ENCODE data around the gene PCLO. TPM values are rescaled to one million over a fixed set of nuclear protein-coding genes. Genes with fewer than 3 reads are reported as not detected.
"Not testable (repeated sequence)": the region's sequence is repeated elsewhere in the genome, so short reads cannot be mapped to it uniquely, and the experiment has no call there.

The PCLO gene
- total RNA-seq, 1 donor from 2014 or later = 4.4 TPM

DNA sequence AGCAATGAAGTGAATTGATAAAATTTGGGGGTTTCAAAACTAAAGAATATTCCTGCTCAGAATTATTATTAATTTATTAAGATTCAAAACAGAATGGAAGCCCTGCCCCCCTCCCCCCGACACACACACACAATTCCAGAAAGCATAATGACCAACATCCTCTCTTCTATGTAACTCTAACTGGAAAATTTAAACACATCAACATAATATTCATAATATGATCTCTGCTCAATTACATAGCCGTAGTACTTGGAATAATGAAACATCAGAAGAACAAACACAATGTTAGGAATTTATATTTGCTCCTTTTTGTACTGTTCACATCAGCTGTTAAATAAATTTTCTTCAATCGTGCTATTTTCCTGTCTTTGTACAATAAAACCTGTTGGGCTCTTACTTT lies 20.8 kb downstream of the PCLO start:
- ATAC-seq = no peak

DNA sequence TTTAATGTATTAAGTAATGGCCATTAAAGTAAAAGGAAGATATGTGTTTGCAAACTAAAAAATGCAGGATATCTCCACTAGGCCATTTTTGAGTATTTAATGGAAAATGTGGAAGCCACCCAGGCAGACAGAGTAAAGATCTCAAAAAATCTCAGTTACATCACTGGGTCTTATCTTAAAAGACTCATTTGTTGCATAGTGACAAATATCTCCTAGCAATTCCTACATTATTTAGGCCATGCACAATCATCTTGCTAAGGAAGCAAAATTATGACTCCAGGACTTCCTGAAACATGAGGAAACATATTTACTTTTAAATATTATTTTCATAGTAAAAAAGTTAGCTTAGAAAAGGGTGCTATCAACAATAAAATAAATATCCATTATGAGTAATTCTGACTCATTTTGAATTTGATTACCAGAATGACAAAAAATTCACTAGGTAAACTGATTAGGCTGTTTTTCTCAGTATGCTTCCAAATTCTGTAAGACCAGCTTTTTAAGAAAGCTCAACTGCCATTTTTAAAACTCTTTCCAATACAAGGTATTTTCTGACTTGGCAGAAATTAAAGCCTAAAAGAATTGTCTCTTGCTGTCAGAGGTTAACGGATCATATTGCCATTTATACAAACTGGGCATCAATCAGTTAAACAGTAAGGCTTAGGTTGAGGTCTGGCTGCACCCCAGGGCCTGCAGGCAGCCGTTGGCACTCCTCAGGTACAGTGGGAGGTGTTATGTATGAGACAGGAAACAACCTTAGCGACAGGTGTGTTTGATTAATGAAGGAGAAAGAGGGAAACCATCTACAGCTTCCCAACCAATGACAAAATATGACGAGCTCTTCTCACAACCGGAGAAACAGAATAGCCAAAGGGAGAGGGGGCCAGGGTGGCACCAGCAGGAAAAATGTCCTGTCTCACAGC lies 31.8 kb downstream of the PCLO start:
- ATAC-seq = no peak

DNA sequence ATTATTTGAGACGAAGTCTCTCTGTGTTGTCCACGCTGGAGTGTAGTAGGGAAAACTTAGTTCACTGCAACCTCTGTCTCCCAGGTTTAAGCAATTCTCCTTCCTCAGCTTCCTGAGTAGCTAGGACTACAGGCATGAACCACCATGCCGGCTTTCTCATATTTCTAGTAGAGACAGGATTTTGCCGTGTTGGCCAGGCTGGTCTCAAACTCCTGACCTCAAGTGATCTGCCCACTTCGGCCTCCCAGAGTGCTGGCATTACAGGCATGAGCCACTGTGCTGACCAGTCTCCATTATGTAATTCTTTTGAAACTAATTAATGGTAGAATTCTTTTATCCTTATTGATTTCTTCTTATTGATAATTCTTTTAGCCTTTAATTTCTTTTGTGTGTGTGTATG lies 32.5 kb downstream of the PCLO start:
- ATAC-seq = no peak

DNA sequence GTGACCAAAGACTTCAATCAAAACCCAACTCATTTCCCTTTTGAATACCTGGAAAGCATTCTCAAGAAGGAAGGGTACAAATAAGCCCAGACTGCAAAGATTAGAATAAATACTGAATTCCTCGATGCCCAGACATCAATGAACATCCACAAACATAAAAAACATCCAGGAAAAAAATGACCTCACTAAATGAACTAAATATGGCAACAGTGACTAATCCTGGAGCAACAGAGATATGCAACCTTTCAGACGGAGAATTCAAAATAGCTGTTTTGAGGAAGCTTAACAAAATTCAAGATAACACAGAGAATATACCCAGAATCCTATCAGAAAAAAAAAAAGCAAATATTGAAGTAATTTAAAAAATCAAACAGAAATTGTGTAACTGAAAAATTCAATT lies 43.2 kb downstream of the PCLO start:
- no peak for ATAC-seq

DNA sequence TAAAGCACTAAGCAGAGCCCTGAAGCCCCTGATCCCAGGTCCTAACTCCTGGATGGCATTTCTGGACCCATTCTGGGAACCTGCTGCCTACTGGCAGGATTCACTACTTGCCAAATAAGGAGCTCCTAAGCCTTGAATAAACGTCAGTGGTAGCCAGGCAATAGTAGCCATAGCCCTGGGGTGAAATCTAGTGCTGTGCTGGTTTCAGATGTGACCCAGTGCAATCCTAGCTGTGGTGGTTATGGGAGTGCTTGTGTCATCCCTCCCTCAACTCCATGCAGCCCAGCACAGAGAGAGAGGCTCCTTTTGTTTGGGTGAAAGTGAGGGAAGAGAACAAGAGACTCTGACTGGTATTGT lies 43.7 kb downstream of the PCLO start:
- no peak for ATAC-seq

DNA sequence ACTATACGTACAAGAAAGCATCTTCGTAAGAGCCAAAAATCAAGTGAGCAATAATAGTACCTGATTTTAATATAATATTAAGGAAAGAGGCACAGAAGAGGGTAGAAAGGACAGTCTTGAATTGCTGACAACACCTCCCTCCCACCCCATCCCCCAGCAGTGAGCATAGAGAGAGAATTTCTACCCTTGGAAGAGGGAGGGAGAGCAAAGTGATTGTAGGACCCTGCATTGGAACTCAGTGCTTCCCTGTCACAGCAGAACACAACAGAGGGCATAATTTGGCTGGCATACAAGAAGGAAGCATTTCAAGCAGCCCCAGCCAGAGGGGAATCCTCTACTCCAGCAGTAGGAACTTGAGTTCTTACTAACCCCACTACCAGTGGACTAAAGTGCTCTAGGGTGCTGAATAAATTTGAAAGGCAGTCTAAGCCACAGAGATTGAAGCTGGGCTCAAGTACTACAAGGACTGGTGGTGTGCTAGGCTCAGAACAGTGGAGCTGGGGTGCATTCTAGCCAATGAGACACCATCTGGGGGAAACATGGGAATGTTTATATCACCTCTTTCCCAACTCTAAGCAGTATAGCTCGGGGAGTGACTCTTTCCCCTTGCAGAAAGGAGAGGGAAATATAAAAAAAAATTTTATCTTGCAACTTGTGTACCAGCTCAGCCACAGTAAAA lies 44.2 kb downstream of the PCLO start:
- ATAC-seq = no peak

DNA sequence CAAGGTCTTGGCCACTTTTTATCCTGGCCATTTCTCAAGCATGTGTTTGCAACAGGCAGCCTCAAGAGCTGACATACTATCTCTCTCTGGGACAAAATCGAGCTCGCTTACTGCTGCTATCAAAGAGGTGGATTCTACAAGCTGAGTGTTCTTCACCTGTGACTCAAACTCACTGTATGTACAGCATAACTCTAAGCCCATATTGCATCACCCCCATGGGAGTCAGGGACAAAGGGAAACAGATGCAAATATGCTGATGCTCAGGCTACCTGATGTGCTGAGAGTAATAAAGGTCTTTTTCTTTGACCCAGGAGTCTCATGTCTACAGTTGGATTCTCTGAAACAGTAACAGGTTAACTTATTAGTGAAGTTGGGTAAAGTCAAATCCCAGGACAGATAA lies 45.2 kb downstream of the PCLO start:
- no peak for ATAC-seq

DNA sequence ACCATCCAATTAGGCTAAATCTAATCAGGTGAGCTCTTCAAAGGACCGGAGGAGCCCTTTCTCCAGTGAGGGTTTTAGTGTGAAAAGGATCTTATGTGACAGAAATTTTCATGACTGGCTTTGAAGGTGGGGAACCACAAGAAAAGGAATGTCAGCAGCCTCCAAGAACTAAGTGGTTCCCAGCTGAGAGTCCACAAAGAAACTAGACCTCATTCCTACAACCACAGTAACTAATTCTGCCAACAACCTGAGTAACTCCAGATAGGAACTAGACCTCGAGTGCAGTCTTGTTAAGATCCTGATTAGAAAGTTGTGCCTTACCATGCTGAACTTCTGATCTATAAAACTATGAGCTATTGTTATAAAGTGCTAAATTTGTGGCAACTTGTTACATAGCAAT lies 51.3 kb downstream of the PCLO start:
- ATAC-seq = no peak

DNA sequence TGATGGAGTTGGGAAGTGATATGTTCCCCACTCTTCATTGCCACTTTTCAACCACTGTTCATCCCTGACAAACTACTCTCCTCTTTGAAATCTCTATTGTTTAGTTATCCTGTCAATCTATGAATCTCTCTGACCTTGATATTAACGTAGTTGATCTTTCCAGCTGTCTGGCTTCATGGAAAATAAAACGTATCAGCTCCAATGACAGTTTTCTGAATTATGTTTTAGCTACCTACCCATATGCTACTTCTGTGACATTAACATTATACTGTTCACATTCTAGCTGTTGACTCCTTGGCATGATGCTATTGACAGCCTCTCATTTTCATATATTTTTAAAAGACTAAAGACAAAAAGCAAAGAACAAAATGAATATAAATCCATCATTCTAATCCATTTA lies 53.3 kb downstream of the PCLO start:
- ATAC-seq = no peak

DNA sequence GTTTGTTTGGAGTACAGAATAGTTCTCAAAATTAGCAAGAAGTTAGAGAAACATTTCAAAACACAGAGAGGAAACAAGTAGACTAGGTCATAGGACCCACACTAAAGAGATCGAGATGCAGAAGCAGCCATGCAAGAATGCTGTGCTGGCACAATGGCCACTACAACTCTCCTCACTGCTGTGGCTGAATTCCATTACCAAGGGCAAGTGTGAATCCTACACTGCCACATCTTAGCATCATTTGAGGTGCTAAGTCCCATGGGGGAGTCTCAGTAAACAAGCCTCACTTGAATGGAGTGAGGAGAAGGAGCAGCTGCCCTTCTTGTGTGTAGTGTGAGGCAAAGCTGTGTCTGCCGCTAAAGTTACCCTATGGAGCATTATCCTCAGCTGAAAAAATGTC lies 56.7 kb downstream of the PCLO start:
- no peak for ATAC-seq

DNA sequence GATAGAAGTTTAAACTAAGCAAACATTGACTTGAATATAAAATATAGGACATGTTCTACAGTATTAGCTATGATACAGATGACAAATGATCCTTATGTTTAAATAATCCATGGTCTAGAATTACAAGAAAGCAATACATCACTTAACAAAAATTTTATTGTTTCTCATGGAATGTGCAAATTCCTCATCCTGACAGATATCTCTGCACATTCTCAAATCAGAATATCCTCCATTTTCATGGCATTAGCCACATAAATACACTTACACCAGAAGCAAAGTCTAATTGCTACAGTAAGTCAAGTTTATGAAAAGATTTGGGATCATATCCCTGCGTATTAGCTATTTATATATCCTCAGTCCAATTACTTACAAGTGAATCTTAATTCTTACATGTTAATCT lies 57.6 kb downstream of the PCLO start:
- ATAC-seq = no peak

DNA sequence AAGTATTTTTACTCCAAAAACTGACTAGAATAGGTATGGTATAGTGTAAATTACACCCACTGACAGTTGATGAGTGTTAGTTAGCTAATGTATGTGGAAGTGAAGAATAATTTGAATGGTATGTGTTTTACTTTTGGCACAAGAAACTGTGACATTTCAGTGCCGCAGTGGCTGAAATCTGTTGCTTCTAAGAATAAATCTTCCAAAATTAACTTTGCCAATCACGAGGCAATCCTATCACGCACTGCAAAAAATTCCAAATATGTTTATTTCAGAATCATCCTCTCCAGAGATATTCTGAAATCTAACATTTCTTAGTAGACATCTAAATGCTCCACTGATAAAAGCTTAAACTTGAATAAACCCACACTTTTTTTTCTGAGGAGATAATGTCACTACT lies 61.2 kb downstream of the PCLO start:
- ATAC-seq = no peak

DNA sequence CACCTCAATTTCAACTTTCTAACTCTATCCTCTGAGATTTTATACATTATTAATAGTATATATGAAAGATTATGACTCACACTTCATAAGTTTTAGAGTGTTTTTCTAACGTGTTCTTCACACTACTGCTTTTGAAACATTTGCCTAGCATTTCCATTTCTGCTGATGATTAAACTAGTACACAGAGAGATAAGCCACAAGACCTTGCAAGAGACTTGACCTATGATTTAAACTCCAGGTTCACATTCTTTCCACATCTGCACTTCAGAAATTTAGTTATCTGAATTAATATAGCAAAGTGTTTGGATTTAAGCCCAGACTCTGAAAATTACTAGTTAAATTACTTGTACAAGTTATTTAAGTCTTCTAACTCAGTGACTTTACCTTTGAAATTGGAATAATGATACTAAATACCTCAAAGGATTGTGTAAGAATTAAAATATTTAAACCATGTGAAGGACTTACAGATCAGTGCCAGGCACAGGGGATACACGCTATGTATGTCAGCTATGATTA lies 66.6 kb downstream of the PCLO start:
- ATAC-seq = no peak

DNA sequence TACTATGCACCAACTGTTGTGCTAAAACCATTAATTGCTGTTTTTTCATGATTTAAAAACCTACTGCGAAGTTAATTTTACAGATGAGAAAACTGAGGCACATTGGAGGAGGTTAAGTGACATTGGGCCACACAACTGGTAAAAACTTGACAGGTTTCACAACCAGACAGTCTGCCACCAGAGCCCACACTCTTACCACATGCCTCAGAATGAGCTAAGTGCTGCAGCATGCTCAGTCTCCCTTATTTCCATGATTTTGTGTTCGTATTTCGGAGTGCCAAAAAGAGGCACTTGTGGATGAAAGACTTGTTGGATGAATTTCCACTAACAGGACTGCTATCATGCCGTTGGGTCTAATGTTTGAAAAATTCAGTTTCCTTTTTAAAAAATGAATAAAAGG lies 77.4 kb downstream of the PCLO start:
- no peak for ATAC-seq

DNA sequence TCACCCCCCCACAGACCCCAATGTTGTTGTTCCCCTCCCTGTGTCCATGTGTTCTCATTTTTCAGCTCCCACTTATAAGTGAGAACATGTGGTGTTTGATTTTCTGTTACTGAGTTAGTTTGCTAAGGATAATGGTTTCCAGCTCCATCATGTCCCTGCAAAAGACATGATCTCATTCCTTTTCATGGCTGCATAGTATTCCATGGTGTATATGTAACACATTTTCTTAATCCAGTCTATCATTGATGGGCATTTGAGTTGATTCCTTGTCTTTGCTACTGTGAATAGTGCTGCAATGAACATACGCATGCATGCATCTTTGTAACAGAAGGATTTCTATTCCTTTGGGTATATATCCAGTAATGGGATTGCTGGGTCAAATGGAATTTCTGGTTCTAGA lies 82.8 kb downstream of the PCLO start:
- ATAC-seq = not testable (repeated sequence)

DNA sequence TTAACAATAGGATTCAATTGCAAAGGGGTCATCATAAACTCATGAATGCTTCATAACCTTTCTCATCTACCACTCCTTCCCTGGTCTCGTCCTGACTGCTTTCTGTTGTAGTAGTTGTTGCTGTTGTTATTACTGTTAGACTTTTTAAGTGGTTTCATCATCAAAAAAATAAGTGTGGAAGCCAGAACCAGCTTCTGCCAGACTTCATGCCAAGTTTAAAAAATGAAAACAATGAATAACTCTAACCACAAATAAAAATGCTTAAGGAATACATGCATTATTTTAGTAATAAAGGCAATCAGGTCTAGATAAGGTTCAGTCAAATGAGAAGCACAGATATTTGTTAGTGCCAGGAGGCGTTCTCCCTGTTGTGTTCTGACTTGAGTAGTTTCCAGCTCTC lies 85.4 kb downstream of the PCLO start:
- ATAC-seq = peak; percentile 22

DNA sequence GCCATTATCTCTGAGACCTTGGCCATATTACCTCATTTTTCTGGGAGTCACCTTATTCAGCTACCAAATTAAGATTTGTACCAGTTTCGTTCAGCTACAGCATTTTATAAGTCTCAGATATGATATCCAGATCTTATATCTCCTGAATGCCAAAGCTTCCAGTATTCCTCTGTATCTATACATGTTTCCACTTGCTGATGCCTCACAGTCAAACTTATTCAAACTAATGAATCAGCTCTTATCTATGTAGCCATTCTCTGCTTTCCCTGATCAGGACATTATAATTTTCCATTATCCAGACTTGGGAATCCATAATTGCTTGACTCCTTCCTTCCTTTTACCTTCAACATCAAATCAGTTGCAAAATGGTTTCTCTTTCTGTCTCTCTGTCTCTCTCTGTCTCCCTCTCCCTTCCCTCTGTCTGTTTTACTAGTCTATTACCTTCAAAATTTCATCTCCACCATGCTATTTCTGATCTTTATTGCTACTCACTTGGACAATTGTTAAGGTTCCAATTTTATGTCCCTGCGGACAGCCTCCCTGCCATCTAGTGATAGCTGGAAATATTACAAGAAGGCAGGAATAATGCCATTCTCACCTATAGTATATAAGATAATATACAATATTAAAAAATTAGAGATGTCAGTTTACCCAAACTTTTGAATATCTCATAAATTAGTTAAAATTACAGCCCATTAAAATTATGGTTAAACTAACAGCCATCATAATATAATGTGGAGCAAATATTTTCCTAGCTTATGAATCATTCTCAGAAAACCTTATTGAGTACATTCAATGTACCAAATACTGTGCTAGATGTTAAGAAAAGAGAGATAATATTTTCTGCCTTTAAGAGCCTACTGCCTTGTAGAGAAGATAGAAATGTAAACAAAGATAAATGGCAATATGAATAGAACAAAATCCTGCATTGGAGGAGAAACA lies 89.8 kb downstream of the PCLO start:
- no peak for ATAC-seq

DNA sequence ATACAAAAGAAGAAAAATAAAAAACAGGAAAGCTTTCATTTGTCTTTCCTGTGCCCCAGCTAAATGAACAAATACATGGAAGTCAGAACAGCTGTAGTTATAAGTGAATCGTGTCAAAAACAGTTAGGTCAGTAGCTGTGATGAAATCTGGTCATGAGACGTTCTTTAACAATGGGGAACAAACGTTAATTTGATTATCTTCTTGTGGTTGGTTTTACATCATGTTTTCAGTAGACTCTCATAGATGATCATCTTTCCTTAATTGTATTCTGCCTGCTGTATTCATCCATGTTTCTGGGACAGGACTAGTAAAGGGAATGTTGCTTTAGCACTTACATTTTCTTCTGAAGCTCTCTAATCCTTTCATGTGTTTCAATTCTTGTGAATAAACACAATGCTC lies 97.0 kb downstream of the PCLO start:
- no peak for ATAC-seq

DNA sequence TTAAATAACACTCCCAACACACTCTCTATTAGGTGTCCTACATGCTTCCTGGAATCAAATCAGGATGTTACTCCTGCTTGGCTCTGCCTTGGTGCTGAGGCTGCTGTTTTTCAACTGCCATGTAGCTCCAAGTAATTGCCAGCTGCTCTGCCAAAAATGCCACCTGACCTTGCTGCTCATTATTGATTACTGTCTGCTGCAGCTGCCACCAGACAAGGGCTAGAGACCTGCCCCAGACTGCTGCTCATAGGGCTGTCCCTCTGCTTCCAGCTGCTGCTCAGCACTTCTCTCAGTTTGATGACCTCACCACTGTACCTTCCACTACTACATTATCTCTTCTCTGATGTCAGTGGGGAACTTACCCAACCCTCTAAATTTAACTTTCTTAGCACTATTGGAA lies 102.5 kb downstream of the PCLO start:
- no peak for ATAC-seq

DNA sequence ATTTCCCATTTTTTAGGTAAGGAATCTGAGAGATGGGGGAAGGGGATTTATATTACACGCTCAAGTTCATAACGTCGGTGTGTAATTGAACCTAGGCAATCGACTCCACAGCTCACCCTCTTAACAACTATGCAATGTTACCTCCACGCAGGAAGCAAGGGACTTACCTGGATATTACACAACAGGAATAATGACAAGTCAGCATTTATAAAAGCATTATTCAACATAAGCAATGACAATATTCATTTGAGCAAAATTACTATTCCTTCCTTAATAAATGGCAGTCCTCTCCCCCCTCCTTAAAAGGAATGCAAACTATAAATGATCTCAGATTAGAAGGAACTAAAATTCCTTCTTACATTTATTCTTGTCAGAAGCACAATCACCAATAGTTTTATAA lies 104.0 kb downstream of the PCLO start:
- no peak for ATAC-seq

DNA sequence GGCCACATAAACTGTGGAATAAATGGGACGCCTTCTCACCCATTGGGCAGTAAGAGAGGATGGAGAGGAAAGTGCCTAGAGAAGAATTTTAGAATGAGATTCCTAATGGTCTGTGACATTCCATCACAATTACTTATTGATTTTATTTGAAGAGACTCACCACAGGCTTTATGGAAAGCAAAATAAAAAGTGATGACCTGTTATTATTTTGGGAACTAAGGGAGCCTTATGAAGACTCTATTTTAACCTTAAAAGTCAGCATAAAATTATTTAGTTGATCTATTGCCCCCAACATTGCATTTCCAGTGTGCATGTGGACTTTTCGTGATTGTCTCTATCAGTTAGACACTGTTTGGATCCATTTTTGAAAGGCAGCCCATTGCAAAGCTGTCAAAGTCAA lies 107.5 kb downstream of the PCLO start:
- no peak for ATAC-seq

DNA sequence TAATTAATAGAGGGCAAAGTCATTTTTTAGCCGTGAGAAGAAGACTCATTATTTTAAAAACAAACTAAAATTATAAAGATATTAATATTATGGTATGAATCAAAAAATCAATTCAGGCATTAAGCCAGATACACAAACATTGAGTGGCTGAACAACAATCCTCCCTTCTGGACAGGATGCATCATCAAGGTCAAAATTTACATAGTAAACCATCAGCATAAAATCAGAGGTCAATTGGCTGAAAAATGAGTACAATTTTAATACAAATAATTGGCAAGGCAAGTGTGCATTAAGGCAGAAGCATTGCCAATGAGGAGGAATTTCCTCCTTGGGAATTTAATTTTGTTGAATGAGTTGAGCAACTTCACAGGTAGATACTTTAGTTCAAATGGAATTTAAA lies 108.2 kb downstream of the PCLO start:
- no peak for ATAC-seq

DNA sequence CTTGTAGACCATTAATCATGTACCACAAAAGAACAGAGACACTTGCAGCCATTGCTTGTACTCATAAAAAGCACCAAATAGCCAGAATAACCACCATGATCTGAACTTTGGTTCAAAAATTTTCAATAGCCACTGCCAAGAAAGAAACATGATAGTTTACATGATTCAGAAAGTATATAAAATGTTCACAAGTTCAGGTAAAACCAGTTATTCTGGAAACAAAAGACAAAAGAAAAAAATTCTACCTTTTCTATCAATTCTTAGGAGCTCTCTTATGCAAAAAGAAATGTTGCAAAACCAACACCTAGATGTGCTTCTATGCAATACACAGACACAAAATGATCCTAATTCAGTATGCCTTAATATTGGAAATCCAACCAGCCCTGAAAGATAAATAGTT lies 108.7 kb downstream of the PCLO start:
- no peak for ATAC-seq

All from esophagus mucosa (tissue), 1 donor.